GM12878 (cell line): ENCODE data around the gene CORO2B.

Experiments used
- CBFB ChIP-seq: IDR thresholded peaks from 2 replicates; pipeline ENCODE4 v1.6.1; 2016; ENCODE audit warnings: antibody characterized with exemption, low read depth
- EGR1 ChIP-seq, 2 experiments: IDR thresholded peaks; 1 replicate in 1 of 2; 2 replicates in 1 of 2; pipeline ENCODE4 v1.6.1; 2011 to 2012; ENCODE audit warnings: low read depth in 2 of 2, low read length in 2 of 2, borderline replicate concordance in 1 of 2, mild to moderate bottlenecking in 1 of 2, moderate library complexity in 1 of 2
- MYC ChIP-seq: IDR thresholded peaks from 2 replicates; pipeline ENCODE4 v1.6.1; 2011; ENCODE audit warnings: mild to moderate bottlenecking, low read length, moderate library complexity, inconsistent platforms; ENCODE audit not compliant: insufficient read depth, insufficient replicate concordance, insufficient read length, severe bottlenecking
- POLR2A ChIP-seq: IDR thresholded peaks from 2 replicates; pipeline ENCODE4 v1.6.1; 2011; ENCODE audit warnings: low read depth, mild to moderate bottlenecking, low read length
- RBBP5 ChIP-seq: fragments of 200-600 bp; sonication (generic); conservative IDR thresholded peaks from 2 replicates; pipeline ENCODE4 v1.6.1; 2016
- SP1 ChIP-seq: IDR thresholded peaks from one replicate; pipeline ENCODE4 v1.6.1; 2011; ENCODE audit warnings: low read depth, low read length
- TAF1 ChIP-seq: IDR thresholded peaks from 2 replicates; pipeline ENCODE4 v1.6.1; 2011; ENCODE audit warnings: mild to moderate bottlenecking, low read depth, low read length, borderline replicate concordance
- TF ChIP-seq, protein P1 (sequence below): fragments of 450-650 bp; conservative IDR thresholded peaks from 2 replicates; pipeline ENCODE4 v1.6.1; 2017; ENCODE audit warnings: mild to moderate bottlenecking, moderate library complexity

DNA sequence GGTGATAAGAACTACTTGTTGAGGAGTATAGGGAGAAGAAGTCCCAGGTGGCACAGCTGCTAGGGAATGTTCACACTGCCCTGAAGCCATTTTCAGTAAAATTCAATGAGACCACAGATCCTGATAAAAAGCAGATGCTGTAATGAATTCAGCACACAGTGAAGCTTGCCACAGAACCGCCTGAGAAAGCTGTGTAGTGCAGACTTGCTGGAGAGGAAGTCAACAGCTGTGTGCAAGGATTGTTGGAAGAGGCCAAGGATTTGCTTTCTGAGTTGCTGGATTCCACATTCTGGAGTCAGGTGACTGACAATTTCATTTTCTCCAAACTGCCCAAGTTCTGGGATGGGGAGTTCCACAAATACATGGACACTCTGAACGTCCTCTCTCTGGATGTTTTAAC is 171.0 kb downstream of the CORO2B start:
- TF ChIP-seq CBFB (no peak), TAF1 (no peak), EGR1 (IDR thresholded peaks at IDR 0.05; ENCODE audit: borderline replicate concordance in 1 of 2, low read depth in 2 of 2, low read length in 2 of 2) (no peak), POLR2A (no peak), SP1 (no peak), RBBP5 (no peak), MYC (no peak)
- TF ChIP-seq, protein P1, sequence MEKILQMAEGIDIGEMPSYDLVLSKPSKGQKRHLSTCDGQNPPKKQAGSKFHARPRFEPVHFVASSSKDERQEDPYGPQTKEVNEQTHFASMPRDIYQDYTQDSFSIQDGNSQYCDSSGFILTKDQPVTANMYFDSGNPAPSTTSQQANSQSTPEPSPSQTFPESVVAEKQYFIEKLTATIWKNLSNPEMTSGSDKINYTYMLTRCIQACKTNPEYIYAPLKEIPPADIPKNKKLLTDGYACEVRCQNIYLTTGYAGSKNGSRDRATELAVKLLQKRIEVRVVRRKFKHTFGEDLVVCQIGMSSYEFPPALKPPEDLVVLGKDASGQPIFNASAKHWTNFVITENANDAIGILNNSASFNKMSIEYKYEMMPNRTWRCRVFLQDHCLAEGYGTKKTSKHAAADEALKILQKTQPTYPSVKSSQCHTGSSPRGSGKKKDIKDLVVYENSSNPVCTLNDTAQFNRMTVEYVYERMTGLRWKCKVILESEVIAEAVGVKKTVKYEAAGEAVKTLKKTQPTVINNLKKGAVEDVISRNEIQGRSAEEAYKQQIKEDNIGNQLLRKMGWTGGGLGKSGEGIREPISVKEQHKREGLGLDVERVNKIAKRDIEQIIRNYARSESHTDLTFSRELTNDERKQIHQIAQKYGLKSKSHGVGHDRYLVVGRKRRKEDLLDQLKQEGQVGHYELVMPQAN: no peak
